DMS153 treated with DMSO at 0.1 percent for 48 hours (cell line): Measurements from ENCODE around the gene TEX261.

Source experiments
- DNase-seq: peaks from one replicate; lab custom pipeline; 2025; ENCODE audit not compliant: unreplicated experiment; lab: John Stamatoyannopoulos, UW

The TEX261 gene

DNA sequence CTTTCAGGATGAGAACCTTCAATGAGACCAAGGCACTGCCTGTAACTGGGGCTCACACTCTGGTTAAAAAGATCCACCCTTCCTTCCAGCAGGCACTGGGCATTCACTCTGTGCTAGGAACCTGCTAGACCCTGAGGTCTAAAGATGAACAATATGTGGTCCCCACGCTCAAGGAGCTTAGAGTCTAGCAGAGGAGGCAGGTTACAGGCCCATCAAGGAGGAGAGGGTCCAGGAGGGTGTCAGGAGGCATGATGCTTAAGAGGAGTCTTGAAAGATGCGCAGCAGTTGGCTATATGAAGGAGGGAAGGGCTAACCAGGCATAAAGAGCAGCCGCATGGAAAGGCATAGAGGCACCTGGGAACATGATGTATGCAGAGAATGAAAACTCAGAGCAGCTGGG is 11.7 kb downstream of the TEX261 start:
- DNase-seq = no peak

DNA sequence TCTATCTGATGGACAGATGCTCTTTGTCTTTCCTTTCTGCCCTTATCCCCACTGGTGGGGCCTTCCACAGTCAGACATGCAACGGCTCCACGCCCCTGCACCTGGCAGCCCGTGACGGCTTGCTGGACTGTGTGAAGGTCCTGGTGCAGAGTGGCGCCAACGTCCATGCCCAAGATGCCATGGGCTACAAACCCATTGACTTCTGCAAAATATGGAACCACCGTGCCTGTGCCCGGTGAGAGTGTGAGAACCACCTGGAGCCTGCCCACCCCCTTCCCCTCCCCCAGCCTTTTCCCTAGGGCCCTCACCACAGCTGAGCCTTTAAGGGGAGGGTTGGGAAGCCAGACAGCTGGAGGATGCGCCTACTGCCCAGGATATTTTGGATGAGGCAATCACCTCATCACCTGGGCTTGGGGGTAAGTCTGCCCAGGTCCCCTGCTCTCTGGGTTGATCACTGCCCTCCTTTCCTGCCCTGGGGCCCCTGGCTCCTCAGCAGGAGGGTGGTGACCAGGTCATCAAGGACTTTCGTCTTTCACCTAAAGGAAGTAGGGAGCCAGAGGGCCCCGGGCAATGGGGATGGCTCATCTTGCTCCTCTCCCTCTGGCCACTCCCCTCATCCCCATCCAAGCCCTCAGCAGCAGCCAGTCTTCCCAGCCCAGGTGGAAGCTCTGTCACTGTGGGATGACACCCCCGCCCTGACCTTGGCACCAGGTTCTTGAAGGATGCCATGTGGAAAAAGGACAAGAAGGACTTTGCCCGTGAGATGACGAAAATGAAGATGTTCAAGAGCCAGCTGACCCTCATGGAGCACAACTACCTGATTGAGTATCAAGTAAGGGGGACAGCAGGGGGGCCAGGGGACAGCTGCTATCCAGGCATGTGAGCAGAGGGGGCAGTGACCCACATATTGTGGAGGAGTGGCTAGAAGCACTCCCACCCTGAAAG is 12.5 kb downstream of the TEX261 start:
- no peak for DNase-seq

DNA sequence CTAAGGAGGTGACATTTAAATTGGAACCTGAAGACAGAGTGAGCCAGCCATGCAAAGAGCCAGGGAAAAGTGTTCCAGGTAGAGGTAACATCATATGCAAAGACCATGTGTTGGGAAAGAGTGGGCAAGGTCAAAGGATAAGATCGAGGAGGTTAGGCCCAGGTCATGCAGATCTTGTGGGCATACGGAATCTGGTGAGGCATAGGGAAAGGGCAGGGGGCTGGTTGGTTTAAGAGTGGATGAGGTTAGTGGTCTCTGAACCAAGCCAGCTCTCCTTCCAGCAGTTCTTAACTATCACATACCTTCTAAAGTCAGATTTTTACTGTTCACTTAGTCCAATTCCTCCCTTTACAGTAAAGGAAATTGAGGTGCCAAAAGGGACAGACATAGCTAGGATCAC is 13.3 kb downstream of the TEX261 start:
- no peak for DNase-seq

DNA sequence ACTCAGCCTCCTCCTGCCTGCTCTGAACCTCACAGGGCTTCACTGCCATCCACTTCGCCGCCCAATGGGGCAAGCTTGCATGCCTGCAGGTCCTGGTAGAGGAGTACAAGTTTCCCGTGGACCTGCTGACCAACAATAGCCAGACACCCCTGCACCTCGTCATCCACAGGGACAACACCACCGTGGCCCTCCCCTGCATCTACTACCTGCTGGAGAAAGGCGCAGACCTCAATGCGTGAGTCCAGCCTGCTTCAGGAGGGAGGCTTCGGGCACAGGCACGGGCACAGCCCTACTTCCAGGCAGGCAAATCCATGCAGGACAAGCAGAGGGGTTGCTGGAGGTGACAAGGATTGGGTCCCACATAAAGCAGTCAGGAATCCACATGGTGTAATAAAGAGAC is 15.0 kb downstream of the TEX261 start:
- DNase-seq = no peak

DNA sequence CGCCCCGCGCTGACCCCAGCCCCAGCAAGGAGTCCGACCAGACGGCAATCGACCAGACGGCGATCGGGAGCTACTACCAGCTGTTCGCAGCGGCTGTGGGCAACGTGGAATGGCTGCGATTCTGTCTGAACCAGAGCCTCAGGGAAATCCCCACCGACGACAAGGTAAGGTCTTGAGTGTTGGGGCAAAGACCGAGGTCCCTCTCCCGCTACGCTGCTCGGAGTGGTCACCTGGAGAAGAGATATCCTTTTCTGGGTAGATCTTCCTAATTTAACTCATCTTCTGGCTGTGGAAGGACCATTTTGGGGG is 15.5 kb downstream of the TEX261 start:
- no peak for DNase-seq

DNA sequence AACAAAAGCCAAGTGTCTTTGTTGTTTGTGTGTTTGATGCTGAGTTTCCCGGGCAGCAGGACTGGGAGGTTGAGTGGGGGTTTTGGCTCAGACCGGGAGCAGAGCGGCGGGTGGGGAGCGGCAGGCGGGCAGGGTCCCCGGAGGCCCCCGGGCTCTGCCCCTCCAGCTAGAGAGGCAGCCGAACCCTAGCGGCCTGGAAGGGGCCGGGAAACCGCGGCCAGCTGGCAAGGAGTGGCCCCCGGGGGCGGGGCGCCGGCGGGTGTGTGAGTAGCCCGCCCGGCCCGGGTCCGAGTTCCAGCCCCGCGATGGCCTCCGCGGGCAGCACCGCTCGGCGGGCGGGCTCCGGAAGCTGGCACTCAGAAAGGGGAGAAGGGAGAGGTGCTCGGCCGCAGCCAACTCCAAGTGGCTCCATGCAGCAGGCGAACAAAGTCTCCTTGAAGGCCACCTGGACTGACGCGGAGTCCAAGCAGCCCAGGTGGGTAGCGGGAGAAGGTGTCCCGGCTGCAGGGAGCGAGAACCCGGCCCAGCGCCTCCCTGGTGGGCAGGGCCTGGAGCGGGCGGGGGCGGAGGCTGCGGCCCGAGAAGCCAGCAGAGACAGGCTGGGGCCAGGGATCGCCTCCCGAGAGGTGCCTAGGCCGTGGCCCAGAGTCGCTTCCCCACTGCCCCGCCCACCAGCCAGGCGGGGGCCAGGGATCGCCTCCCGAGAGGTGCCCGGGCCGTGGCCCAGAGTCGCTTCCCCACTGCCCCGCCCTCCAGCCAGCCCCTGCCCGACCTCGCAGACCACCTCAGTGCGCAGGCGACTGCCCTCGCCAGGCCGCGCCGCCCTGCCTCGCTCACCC is 16.1 kb downstream of the TEX261 start, which contains the start of gene ANKRD53:
Gene ANKRD53 (plus strand): TSS at position 290 of the 839 bp plus-strand sequence. CDS start 16 bp downstream, at position 306.
- peak; percentile 23 for DNase-seq

DNA sequence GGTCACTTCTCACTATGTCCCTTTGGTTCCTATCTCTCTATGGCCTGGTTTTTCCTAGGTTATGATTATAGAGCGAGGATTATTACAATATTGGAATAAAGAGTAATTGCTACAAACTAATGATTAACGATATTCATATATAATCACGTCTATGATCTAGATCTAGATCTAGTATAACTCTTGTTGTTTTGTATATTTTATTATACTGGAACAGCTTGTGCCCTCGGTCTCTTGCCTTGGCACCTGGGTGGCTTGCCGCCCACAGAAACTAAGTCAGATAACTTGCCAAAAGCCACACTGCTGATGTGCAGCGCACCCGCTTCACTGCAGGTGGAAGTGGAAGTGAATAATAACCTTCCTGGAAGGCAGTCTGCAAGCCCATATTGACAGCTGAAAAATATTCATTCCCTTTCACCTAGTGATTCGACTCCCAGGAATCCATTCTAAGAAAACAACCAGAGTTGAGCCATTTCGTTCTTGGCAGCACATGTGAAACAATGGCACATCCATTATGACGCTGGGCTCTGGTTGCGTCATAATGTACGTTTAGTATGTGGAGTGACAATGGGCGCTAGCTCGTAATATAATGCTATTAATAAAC is 17.0 kb downstream of the TEX261 start:
- DNase-seq = peak; percentile 26

DNA sequence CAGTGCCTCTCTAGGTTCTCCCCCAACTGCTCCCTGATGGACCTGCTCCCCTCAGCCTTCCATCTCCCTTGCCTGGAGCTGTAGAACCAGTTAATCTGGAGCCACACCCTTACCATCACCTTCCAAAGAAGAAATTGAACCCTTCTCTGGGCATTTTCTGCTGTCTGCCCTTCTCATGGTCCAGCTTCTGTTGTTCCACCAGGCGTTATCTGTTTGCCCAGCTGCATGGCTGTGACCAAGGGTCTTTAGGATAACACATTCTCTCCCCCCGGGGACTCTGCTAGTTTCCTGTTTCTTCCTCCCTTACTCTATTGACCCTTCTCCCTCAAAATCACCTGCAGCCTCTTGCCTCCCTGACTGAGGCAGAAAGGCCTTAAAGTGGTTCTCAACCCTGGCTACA is 19.4 kb downstream of the TEX261 start:
- no peak for DNase-seq

DNA sequence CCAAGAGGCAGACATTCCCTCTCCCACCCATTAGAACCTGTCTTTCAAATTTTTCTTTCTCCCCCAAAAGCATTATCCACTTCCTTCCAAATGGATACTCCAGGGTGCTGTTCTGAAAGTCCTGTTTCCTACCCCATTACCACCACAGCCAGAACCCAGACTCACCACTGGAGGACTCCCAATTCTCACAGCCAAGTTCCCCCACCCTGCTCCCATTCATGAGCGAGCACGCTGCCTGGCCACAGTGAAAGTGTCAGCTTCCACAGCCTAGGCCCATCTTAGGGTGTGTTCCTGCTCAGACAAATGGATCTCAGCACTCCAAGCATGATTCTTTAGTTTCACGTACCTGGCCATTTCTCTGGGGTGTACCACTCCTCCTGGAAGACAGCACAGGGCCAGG is 20.1 kb downstream of the TEX261 start:
- no peak for DNase-seq

DNA sequence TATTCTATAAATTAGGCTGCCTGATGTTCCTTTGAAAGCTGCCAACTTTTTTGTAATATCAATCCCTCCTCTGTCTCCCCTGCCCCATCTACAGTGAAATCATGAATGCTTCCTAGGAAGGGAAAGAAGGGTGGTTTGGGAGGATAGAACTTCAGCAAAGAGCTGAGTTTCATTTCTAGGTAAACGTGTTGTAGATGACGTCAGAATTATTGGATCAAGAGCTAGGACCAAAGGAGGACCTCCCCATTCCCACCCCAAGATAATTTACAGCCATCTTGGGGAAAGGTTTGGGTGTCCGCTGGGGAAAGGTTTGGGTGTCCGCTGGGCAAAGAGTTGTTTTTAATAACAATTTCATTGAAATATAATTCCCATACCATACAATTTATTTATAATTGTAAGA is 27.5 kb downstream of the TEX261 start:
- DNase-seq = no peak

DNA sequence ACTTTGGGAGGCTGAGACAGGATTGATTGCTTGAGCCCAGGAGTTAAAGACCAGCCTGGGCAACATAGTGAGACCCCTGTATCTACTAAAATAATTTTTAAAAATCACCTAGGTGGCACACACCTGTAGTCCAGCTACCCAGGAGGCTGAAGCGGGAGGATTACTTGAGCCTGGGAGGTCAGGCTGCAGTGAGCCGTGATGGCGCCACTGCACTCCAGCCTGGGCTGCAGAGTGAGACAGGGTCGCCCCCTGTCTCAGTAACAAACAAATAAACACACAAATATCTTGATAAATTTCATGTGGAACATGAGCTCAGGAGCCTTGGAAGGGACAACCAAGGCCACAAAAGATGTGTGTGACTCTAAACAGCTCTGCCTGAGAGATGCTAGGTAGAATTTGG is 28.0 kb downstream of the TEX261 start:
- no peak for DNase-seq

DNA sequence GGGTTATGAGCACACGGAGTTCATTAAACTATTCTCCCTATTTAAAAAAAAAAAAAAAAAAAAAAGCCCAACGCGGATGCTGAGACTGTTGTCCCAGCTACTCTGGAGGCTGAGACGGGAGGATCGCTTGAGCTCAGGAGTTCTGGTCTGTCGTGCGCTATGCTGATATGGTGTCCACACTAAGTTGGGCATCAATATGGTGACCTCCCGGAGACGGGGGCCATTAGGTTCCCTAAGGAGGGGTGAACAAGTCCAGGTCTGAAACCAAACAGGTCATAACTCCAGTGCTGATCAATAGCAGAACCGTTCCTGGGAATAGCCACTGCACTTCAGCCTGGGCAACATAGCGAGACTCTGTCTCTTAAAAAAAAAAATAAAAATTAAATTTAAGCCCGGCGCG is 29.2 kb downstream of the TEX261 start:
- no peak for DNase-seq

DNA sequence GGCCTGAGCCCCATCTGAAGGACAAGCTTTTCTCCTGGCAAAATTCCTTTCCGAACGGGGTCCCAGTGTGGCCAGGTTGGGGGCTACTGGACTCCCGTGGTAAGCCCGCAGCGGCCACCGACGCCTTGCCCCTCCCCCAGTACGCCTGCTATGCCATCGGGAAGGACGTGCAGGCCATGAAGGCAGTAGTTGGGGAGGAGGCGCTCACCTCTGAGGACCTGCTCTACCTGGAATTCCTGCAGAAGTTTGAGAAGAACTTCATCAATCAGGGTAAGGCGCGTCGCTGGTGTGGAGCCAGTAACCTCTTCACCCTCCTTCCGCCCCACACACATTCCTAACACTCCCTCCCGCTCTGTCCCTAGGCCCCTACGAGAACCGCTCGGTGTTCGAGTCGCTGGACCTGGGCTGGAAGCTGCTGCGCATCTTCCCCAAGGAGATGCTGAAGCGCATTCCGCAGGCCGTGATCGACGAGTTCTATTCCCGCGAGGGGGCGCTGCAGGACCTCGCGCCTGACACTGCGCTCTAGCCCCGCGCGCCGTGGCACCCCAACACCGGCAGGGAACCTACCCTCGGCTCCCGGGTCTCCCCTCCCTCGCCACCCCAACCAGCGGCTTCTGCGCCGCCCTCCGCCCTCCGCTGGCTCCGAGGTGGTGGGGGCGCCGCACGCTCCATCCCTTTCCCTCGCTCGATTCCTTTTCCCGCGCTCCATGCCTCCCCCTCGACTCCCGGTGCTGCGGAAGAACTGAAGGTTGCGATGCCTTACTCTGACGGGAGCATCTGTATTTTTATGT is 29.9 kb downstream of the TEX261 start:
- DNase-seq = peak; percentile 2

DNA sequence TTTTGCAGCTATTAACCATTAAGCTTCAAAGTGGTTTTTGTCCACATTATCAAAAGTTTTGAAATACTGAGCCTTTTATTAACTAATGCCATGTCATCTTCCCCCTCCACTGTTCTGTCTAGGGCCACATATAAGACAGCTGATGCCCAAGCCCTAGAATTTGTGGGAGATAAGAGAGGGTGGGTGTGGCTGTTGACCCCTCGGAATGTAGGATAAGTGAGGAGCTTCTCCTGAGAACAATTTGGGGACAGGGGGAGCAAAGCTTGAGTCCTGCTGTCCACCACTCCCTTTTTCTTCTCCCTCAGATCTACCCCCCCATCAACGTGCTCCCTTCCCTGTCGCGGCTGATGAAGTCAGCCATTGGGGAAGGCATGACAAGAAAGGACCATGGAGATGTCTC is 30.5 kb downstream of the TEX261 start:
- no peak for DNase-seq

DNA sequence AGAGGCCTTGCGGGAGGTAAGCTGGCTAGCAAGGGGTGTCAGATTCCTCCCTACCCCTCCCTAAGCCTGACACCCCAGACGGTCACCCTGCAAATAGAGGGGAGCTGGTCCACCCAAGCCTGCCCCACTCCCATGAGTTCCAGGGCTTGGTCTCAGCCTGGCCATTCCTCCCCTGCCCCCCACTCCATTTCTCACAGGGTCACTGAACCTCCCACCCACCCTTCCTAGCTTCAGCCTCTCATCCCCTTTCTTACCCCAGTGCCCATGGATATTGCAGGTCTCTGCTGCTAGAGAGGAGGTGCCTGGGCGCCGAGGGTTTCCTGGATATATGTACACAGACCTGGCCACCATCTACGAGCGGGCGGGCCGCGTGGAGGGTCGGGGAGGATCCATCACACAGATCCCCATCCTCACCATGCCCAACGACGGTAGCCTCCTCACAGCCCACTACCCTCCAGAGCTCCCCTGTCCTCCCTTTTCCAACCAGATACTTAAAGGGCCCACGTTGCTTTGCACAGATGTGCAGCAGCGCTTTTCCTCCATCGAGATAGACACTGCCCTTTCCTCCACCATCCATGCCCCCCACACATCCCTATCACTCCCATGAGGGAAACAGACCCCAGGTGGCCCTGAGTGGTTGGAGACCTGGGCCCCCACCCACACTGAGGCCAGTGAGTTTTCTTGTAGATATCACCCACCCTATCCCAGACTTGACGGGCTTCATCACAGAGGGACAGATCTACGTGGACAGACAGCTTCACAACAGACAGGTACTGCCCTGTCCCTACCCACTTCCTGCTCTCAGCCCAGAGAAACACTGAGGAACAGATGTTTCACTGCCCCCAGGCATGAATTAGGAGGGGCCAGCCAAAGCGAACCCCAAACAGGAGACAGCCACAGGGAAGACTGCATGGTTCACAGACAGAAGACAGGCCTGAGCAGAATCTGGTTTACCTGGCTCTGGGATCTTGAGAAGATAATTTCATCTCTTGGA is 31.5 kb downstream of the TEX261 start:
- no peak for DNase-seq

DNA sequence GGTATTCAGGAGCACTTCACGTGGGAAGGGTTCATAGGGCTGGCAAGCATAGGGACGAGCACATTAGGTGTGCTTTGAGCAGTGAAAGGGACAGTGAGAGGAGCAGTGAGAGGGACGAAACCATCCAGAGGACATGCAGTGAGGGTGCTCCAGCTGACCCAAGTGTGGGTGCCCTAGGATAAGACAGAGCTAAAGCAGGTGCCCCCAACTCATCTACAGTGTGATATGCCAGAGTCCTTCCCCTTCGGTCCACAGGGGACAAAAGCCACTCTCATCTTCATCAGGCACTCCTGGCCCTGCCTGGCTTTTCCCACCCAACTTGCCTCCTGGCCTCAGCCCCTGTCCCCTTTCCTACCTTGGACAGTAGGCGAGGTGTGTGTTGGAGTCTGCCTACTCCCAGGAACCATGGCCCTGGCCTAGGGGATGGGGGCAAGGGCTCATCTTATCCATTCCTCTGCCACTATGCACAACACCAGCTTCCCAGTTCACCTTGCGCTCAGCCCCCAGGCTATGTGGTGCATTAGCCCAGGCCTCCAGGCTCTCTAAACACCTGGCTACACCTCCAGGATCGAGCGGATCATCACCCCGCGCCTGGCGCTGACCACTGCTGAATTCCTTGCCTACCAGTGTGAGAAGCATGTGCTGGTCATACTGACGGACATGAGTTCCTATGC is 32.3 kb downstream of the TEX261 start:
- DNase-seq = no peak

DNA sequence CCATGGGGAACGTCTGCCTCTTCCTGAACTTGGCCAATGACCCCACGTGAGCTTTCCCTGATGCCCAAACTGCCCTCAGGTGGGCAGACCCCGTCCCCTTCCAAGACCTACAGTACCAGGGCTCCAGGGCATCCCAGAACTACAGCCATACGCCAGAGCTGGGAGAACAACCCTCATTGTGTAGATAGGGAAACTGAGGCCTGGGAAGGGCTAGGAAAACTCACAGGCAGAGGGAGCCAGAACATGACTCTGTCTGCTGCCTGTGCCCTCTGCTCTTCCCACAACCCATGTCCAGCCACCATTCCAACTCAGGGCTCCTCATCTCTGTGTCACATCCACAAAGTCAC is 33.1 kb downstream of the TEX261 start:
- DNase-seq = no peak

DNA sequence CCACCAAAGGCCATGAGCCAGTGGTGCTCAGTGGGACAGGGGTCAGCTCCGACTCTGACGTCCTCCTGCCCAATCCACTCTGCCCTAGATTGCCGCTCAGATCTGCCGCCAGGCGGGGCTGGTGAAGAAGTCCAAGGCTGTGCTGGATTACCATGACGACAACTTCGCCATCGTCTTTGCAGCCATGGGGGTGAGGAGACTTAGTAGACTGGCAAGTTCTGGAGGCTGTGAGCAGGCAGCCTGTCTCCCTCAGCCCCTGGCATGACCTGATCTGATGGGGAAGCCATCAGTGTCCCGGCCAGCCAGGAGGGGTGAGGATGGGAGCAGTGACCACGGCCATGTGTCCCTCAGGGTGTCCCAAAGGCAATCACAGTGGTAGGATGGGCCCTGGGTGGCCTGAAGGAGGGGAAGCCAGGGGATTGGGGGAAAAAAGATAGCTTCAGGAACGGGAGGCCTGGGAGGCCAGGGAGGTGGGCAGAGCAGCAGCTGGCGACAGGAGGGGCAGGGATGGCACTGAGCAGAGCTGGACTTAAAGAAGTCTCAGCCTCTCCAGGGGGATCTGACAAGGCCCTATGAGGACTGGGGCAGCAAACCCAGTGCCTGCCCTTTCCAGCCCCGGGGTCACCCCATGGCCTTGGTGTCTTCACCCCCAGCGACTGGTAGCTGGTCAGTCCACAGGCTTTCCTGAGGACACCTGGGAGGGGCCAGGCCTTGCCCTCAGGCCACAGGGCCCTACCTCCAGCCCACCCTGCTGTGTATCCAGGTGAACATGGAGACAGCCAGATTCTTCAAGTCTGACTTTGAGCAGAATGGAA is 33.6 kb downstream of the TEX261 start:
- no peak for DNase-seq
